Astrocyte (in vitro differentiated cells and primary cell): Measurements from ENCODE around the gene ACYP2. TPM values are rescaled to one million over a fixed set of nuclear protein-coding genes. Genes with fewer than 3 reads are reported as not detected.

ENCODE experiments used
- DNase-seq: peaks from one replicate; pipeline ENCODE4 v3.0.0-alpha.2; 2010; ENCODE audit warnings: low read depth
- FAIRE-seq: peaks from 2 replicates; lab custom pipeline; 2011; peaks lifted over from hg19 to GRCh38; lab: Jason Lieb, UNC
- H2AFZ ChIP-seq: 2 replicates; pipeline ENCODE4 v1.6.0; 2012; ENCODE audit warnings: low read depth, low read length, inconsistent platforms
- H3K27ac ChIP-seq: 2 replicates; pipeline ENCODE4 v1.5.1; 2011; ENCODE audit warnings: low read depth, low read length, inconsistent platforms
- H3K27me3 ChIP-seq: 2 replicates; pipeline ENCODE4 v1.6.0; 2011; ENCODE audit warnings: low read length, inconsistent platforms; ENCODE audit not compliant: insufficient read depth
- H3K36me3 ChIP-seq: 2 replicates; pipeline ENCODE4 v1.5.1; 2011; ENCODE audit warnings: low read length, inconsistent platforms; ENCODE audit not compliant: insufficient read depth
- H3K4me1 ChIP-seq: 2 replicates; pipeline ENCODE4 v1.5.1; 2011; ENCODE audit warnings: low read length, inconsistent platforms; ENCODE audit not compliant: insufficient read depth
- H3K4me2 ChIP-seq: 2 replicates; pipeline ENCODE4 v1.6.0; 2012; ENCODE audit warnings: low read length, inconsistent platforms
- H3K4me3 ChIP-seq: 2 replicates; pipeline ENCODE4 v1.5.1; 2011; ENCODE audit warnings: low read depth, mild to moderate bottlenecking, low read length, inconsistent platforms; ENCODE audit not compliant: insufficient read depth
- H3K79me2 ChIP-seq: 2 replicates; pipeline ENCODE4 v1.6.0; 2012; ENCODE audit warnings: mild to moderate bottlenecking, low read length, inconsistent platforms; ENCODE audit not compliant: insufficient read depth
- H3K9ac ChIP-seq: 2 replicates; pipeline ENCODE4 v1.6.0; 2012; ENCODE audit warnings: mild to moderate bottlenecking, low read length, inconsistent platforms
- H3K9me3 ChIP-seq: 2 replicates; pipeline ENCODE4 v1.5.1; 2012; ENCODE audit warnings: low read depth, mild to moderate bottlenecking, low read length, inconsistent platforms; ENCODE audit not compliant: insufficient read depth
- H4K20me1 ChIP-seq: 2 replicates; pipeline ENCODE4 v1.6.0; 2012; ENCODE audit warnings: low read length, inconsistent platforms; ENCODE audit not compliant: insufficient read depth
- H3K27ac Mint-ChIP-seq: one replicate; pipeline ENCODE4 v1.8.0; 2021; ENCODE audit warnings: mild to moderate bottlenecking, mixed read lengths; ENCODE audit not compliant: unreplicated experiment
- H3K27me3 Mint-ChIP-seq: one replicate; pipeline ENCODE4 v1.8.0; 2021; ENCODE audit warnings: low read depth, mixed read lengths; ENCODE audit not compliant: unreplicated experiment
- H3K36me3 Mint-ChIP-seq: one replicate; pipeline ENCODE4 v1.8.0; 2021; ENCODE audit warnings: low read depth, mixed read lengths; ENCODE audit not compliant: unreplicated experiment
- H3K4me1 Mint-ChIP-seq: one replicate; pipeline ENCODE4 v1.8.0; 2021; ENCODE audit warnings: low read depth, mixed read lengths; ENCODE audit not compliant: unreplicated experiment
- H3K4me3 Mint-ChIP-seq: one replicate; pipeline ENCODE4 v1.8.0; 2021; ENCODE audit warnings: mild to moderate bottlenecking, moderate library complexity, mixed read lengths; ENCODE audit not compliant: unreplicated experiment
- H3K9me3 Mint-ChIP-seq: one replicate; pipeline ENCODE4 v1.8.0; 2021; ENCODE audit warnings: mild to moderate bottlenecking, mixed read lengths; ENCODE audit not compliant: unreplicated experiment
- EZH2 ChIP-seq: IDR thresholded peaks from 2 replicates; pipeline ENCODE4 v1.6.1; 2012; ENCODE audit warnings: mild to moderate bottlenecking, low read length, inconsistent platforms; ENCODE audit not compliant: insufficient read depth
- total RNA-seq: library from RNA; stranded (reverse); gene quantifications from 2 replicates; pipeline ENCODE4 v1.2.1, GENCODE V29; 2021
- TF ChIP-seq, protein P1 (sequence below): IDR thresholded peaks from 2 replicates; pipeline ENCODE4 v1.5.1; 2011; ENCODE audit warnings: low read depth, mild to moderate bottlenecking, inconsistent platforms, low read length, moderate library complexity; ENCODE audit not compliant: insufficient read depth

ACYP2 gene
- total RNA-seq, 1 donor from 2014 or later: 6.8 TPM

DNA sequence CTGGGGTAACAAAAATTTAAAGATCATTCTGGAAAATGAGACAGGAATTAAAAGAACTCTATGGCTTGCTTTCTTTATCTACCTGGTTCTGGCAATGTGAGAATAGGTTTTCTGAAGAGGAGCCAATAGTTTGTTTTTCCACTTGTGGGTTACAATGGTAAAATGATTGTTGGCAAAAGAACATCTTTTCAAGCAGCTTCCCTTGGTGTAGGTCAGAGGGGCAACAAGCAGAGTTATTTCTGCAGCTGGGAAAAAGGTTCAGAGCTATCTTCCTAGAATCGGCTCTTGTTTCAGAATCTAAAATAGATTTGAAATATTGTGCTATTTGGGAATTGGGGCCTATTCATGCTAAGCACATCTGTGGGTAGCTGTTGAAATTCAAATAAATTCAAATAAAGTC, 152.2 kb downstream of the ACYP2 start:
- no peak overlapping the region for H3K27ac ChIP-seq
- H3K4me1 ChIP-seq: no peaks in the 10 kb centered on the region
- TF ChIP-seq, protein P1, sequence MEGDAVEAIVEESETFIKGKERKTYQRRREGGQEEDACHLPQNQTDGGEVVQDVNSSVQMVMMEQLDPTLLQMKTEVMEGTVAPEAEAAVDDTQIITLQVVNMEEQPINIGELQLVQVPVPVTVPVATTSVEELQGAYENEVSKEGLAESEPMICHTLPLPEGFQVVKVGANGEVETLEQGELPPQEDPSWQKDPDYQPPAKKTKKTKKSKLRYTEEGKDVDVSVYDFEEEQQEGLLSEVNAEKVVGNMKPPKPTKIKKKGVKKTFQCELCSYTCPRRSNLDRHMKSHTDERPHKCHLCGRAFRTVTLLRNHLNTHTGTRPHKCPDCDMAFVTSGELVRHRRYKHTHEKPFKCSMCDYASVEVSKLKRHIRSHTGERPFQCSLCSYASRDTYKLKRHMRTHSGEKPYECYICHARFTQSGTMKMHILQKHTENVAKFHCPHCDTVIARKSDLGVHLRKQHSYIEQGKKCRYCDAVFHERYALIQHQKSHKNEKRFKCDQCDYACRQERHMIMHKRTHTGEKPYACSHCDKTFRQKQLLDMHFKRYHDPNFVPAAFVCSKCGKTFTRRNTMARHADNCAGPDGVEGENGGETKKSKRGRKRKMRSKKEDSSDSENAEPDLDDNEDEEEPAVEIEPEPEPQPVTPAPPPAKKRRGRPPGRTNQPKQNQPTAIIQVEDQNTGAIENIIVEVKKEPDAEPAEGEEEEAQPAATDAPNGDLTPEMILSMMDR: no peak
- no peak for TF ChIP-seq EZH2
- no peak overlapping the region for H3K4me3 ChIP-seq
- H4K20me1 ChIP-seq: no peaks in the 10 kb centered on the region
- no peaks in the 10 kb centered on the region for H3K36me3 Mint-ChIP-seq
- no peaks in the 10 kb centered on the region for H3K36me3 ChIP-seq
- H3K79me2 ChIP-seq: no peaks in the 10 kb centered on the region
- H3K4me1 Mint-ChIP-seq: peaks cover 5% of the 10 kb centered on the region
- DNase-seq (no peak), FAIRE-seq (no peak)
- peaks cover 12% of the 10 kb centered on the region for H3K9me3 Mint-ChIP-seq
- no peak overlapping the region for H3K4me2 ChIP-seq
- H3K9me3 ChIP-seq: no peaks in the 10 kb centered on the region
- no peaks in the 10 kb centered on the region for H3K27me3 ChIP-seq
- no peak overlapping the region for H3K27ac Mint-ChIP-seq
- H3K4me3 Mint-ChIP-seq: no peak overlapping the region
- no peaks in the 10 kb centered on the region for H3K27me3 Mint-ChIP-seq
- no peak overlapping the region for H2AFZ ChIP-seq
- H3K9ac ChIP-seq: no peak overlapping the region

DNA sequence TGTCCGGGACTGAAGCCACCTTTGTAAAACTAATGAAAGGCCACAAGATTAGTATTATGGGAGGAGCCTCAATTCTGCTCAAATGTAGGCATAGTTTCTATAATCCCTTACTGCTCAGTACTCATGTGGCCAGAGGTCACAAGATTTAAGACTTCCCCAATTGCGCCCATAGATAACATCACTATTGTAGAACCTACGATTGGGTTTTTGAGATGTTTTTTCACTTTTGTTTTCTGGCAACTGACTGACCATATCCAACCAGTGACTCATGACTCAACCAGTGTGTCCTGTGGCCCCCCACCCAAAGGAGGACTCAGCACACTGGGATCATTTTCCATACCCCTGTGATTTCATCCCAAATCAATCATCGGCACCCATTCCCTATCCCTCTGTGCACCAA, 155.8 kb downstream of the ACYP2 start:
- FAIRE-seq: no peak
- H3K36me3 ChIP-seq: no peaks in the 10 kb centered on the region
- no peak for DNase-seq

More for the DNA sequence above, 155.8 kb downstream of the ACYP2 start:
- no peak for TF ChIP-seq EZH2
- TF ChIP-seq, protein P1: no peak
- no peaks in the 10 kb centered on the region for H3K4me1 ChIP-seq
- H3K9me3 Mint-ChIP-seq: peaks cover under 1% of the 10 kb centered on the region
- H3K4me3 Mint-ChIP-seq: no peak overlapping the region
- H4K20me1 ChIP-seq: no peaks in the 10 kb centered on the region
- no peak overlapping the region for H3K9ac ChIP-seq
- H3K27me3 Mint-ChIP-seq: no peaks in the 10 kb centered on the region
- H3K27ac ChIP-seq: no peak overlapping the region
- H2AFZ ChIP-seq: no peak overlapping the region
- H3K27ac Mint-ChIP-seq: no peak overlapping the region
- H3K4me3 ChIP-seq: no peak overlapping the region
- H3K36me3 Mint-ChIP-seq: peaks cover 2% of the 10 kb centered on the region
- H3K4me2 ChIP-seq: no peak overlapping the region
- H3K9me3 ChIP-seq: no peaks in the 10 kb centered on the region
- H3K79me2 ChIP-seq: no peaks in the 10 kb centered on the region
- peaks cover 11% of the 10 kb centered on the region for H3K4me1 Mint-ChIP-seq
- no peaks in the 10 kb centered on the region for H3K27me3 ChIP-seq
